HG03342 (cell line): ENCODE data around the gene CCL25.

ENCODE experiments used
- ATAC-seq: cut with Tn5 transposase; IDR thresholded peaks from one replicate; pipeline ENCODE4 v1.9.1; 2021; ENCODE audit warnings: mild to moderate bottlenecking, moderate library complexity; ENCODE audit not compliant: unreplicated experiment

Gene CCL25

DNA sequence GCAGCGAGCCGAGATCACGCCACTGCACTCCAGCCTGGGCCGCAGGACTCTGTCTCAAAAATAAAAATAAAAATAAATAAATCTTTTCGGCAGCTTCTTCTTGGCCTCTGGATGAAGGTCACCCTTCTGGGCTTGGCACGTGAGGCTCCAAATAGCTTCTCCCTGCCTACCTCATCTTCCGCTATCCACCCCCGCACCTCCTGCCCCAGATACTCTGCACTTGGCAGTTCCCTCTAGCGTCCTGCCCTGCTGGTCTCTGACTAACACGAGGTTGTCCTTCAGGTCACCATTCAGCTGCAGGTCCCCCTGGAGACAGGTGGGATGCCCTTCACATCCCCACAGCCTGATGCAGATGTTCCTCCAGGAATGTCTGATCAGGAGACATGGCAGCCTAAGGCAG lies 8.5 kb upstream of the CCL25 start:
- no peak for ATAC-seq

GRCh38 chr19:8045872-8046568 lies 6.5 kb upstream of the CCL25 start:
- no peak for ATAC-seq

DNA sequence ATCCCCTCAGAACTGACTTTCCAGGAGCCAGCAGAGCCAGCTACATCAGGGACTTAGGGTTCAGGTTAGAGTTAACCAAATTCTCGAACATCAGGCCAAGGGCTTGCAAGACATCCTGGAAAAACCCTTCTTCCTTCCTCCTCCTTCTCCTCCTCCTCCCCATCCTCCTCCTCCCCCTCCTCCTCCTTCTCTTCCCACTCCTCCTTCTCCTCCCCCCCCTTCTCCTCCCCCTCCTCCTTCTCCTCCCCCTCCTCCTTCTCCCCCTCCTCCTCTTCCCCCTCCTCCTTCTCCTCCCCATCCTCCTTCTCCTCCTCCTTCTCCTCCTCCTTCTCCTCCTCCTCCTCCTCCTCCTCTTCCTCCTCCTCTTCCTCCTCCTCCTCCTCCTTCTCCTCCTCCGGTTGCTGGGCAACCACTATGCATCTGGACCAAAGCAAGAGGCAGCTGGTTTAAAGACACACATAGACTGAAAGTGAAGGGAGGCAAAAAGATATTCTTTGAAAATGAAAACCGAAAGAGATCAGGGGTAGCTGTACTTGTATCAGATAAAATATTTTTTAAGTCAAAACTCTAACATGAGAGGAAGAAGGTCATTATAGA lies 5.9 kb upstream of the CCL25 start:
- ATAC-seq = no peak

DNA sequence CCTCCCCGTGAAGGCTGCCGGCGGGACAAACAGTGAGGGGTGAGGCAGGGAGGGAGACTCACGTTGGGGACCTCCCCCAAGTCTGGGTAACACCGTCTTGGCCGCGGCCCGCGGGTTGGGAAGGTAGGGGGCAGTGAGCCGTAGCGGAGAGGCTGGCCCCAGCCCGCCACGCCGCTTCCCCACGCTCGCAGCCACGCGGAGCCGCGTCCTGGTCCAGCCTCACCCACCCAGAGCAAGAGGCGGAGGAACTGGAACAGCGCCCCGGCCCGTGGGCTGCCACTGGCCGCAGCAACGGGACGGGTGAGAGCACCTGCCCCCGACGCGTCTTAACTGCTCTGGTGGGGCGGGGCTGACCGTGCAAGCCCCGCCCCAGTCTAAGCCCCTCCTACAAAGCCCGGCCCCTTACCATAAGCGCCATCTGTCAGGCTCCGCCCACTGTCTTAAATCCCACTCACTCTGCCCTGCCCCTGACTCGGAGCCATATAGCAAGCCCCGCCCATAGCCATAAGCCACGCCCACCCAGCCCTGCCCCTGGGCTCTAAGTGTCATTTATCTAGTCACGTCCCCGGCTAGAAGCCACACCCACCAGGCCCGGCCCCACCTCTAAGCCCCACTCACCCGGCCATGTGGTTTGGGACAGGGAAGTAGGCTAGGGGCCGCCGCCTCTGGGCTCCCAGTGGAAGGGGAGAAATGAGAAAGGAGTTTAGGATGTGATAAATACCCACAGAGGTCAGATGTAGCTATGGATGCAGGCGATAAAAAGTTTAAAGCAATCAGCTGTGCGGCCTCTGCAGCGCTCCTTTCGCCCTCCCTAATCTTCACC lies 2.1 kb upstream of the CCL25 start:
- peak; percentile 83 for ATAC-seq

DNA sequence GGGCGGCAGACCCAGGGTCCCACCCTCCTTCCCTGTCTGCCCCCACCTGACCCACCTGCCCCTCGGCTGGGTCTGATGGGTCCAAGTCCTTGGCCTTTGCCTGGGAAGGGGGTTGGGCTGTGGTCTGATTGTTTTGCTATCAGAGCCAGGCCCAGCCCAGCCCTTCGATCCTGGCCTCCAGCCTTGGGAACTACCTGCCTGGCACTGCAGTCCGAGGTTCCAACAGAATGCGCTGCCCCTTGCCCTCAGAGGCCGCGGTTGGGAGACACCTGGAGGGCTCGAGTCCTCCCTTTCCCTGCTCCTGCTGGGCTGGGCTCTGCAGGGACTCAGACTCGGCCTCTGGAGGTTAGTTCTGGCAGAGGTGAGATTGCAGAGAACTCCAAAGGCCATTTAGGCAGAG lies 1.6 kb downstream of the CCL25 start:
- no peak for ATAC-seq

GRCh38 chr19:8056533-8056932 lies 4.0 kb downstream of the CCL25 start:
- ATAC-seq = no peak

GRCh38 chr19:8057545-8058270 lies 5.1 kb downstream of the CCL25 start:
- no peak for ATAC-seq

- ATAC-seq = no peak
Observed at GRCh38 chr19:8064911-8065874, 12.6 kb downstream of the CCL25 start.

DNA sequence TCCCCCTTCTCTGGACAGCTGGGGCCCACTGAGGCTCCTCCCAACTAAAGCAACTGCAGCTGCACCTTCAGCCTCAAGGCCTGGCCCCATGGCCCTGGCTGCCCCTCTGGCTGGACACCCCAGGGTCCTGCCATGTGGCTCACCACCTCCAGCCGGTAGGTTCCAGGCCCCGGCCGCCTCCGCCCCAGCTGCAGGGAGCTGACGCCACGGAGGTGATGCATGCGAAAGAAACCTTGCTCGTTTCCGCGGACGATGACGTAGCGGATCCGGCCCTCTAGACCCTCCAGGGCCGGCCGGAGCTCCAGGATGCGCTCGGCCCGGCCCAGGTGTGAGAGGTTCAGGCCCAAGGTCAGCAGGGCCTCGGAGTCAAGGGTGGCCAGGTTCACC lies 13.3 kb downstream of the CCL25 start:
- ATAC-seq = no peak

DNA sequence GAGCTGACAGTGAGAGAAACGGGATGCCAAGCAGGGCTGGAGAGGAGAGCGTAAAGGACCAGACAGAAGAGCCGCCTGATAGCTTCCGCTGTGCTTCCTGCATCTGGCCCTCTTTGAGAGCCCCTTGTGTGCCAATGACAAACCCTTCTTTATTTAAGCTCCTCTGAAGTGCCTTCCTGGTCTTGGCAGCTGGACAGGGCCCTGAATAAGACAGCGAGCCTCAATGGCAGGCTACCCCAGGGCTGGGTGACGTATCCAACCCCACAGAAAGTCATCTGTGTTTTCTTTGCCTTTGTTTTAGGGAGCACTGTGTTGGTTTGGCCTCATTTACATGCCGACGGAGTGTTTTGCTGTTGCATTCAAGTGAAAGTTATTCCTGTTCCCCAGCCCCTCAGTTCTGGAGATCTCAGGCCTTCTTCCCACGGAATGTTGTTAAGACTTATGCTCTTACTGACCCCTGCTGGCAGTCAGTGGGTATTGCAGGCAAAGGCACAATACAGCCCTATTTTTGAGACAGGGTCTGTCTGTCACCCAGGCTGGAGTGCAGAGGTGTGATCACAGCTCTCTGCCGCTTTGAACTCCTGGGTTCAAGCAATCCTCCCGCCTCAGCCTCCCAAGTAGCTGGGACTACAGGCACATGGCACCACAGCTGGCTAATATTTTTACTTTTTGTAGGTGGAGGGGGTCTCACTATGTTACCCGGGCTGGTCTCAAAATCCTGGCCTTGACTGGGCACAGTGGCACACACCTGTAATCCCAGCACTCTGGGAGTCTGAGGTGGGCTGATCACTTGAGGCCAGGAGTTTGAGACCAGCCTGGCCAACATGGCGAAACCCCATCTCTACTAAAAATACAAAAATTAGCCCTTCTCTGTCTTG lies 16.8 kb downstream of the CCL25 start:
- ATAC-seq = no peak

DNA sequence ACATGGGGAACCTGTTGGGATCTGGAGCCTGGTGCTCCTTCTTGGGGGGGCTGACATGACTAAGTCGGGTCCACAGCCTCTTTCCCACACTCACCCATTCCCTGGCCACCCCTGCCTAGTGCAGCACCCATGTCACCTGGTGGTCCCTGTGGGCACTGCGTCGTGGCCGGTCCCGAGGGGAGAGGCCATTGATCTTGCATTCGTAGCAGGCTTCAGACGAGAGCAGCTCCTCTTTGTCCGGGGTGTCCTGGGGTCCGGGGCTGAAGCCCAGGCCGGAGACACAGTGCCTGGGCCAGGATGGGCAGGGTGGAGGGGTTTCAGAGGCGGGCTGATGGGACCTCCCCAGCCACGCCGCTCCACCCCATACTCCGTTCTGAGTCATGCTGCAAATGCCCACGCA lies 19.4 kb downstream of the CCL25 start:
- no peak for ATAC-seq

GRCh38 chr19:8074501-8074900 lies 21.9 kb downstream of the CCL25 start:
- ATAC-seq = no peak

- ATAC-seq = no peak
Observed at GRCh38 chr19:8075158-8076074, 22.9 kb downstream of the CCL25 start.

DNA sequence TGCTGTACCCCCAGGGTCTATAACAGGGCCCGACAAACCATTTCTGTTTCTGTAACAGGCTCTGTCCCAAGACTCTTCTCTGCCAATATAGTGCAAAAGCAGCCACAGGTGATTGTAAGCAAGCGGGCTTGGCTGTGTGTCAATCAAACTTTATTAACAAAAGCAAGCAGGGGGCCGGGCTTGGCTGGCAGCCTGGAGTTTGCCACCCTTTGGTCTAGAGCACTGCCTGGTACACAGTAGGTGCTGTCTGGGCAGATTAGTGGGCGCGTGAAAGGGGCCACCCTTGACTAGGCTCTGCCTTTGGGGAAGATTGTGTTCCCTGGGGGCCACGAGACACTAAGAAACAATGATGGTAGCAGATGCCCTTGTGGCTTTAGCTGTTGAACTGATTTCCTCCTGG lies 27.4 kb downstream of the CCL25 start:
- no peak for ATAC-seq

GRCh38 chr19:8080832-8081231 lies 28.3 kb downstream of the CCL25 start:
- no peak for ATAC-seq

DNA sequence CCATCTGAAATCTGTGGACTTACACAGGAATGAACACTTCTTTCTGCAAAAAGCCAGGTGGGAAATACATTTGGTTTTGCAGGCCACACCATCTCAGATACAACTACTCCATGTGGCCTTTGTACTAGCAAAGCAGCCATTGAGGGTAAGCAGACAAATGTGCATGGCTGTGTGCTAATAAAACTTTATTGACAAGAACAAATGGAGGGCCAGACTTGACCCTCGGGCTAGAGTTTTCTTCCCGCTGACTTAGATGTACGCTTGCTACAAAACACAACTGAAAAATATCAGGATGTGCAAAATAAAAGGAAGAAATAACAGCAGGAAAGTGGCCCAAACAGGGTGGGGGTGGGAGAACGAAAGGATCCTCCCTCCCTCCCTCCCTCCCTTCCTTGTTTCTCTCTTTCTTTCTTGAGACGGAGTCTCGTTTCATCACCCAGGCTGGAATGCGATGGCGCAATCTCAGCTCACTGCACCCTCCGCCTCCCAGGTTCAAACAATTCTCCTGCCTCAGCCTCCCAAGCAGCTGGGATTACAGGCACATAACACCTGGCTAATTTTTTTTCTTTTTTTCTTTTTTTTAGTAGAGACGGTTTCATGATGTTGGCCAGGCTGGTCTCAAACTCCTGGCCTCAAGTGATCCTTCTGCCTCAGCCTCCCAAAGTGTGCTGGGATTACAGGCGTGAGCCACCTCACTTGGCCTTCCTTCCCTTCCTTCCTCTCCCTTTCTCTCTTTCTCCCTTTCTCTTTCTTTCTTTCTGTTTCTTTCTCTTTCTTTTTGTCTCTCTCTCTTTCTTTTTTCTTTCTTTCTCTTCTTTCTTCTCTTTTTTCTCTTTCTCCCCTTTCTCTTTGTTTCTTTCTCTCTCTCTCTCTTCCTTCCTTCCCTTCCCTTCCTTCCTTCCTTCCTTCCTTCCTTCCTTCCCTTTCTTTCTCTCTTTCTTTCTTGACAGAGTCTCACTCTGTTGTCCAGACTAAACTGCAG lies 29.3 kb downstream of the CCL25 start:
- no peak for ATAC-seq

DNA sequence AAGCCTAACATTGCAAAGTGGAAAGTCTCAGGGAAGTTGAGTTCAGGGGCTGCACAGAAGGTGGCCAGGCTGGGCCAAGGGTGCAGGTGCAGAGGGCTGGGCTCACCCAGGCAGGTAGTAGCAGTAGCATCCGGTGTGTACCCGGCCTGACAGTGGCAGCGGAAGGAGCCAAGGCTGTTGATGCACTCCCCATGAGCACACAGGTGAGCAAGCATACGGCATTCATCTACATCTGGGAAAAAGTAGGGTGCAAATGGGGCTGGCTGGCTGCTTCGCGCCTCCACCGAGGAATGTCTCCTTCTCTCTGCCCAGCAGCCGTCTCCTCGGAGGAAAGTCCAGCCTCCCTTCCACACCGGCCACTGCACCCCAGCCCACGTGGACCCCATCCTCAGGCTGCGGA lies 30.6 kb downstream of the CCL25 start:
- ATAC-seq = no peak
